ENCODE measurements around the gene ZNF275. TPM values are rescaled to one million over a fixed set of nuclear protein-coding genes. Genes with fewer than 3 reads are reported as not detected.

The ZNF275 gene
- total RNA-seq, 1 donor from 2014 or later = 8.5 TPM

DNA sequence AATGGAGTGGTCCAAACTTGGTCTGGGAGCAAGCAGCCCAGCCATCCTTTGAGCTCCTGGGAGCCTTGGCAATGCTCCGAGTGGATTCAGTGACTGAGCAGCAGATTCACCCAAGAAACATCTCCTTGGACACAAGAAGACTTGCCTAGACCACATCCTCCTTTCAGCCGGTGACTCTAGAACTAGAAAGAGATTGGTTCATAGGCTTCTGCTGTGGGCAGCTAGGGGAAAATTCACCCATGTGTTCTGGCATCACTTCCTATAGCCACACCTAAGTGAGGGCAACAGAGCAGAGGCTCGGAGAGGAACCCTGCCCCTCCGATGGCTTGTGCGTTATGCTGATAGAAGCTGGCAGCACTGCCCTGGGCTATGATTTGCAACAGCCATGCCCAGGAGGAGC is 16.0 kb downstream of the ZNF275 start:
- DNase-seq = no peak
- TF ChIP-seq, protein P1, sequence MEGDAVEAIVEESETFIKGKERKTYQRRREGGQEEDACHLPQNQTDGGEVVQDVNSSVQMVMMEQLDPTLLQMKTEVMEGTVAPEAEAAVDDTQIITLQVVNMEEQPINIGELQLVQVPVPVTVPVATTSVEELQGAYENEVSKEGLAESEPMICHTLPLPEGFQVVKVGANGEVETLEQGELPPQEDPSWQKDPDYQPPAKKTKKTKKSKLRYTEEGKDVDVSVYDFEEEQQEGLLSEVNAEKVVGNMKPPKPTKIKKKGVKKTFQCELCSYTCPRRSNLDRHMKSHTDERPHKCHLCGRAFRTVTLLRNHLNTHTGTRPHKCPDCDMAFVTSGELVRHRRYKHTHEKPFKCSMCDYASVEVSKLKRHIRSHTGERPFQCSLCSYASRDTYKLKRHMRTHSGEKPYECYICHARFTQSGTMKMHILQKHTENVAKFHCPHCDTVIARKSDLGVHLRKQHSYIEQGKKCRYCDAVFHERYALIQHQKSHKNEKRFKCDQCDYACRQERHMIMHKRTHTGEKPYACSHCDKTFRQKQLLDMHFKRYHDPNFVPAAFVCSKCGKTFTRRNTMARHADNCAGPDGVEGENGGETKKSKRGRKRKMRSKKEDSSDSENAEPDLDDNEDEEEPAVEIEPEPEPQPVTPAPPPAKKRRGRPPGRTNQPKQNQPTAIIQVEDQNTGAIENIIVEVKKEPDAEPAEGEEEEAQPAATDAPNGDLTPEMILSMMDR (IDR thresholded peaks at IDR 0.05; ENCODE audit: partially characterized antibody, unreplicated experiment) = no peak
- H3K4me1 Mint-ChIP-seq (ENCODE audit: low read depth, unreplicated experiment) = no peaks in the 10 kb centered on the region
- no peak overlapping the region for H3K27ac Mint-ChIP-seq (ENCODE audit: unreplicated experiment)
- H3K4me3 Mint-ChIP-seq (ENCODE audit: unreplicated experiment) = no peak overlapping the region
- peaks cover 6% of the 10 kb centered on the region for H3K36me3 Mint-ChIP-seq (ENCODE audit: unreplicated experiment)
- no peaks in the 10 kb centered on the region for H3K27me3 Mint-ChIP-seq (ENCODE audit: unreplicated experiment)
- peaks cover 1% of the 10 kb centered on the region for H3K9me3 Mint-ChIP-seq (ENCODE audit: unreplicated experiment)

DNA sequence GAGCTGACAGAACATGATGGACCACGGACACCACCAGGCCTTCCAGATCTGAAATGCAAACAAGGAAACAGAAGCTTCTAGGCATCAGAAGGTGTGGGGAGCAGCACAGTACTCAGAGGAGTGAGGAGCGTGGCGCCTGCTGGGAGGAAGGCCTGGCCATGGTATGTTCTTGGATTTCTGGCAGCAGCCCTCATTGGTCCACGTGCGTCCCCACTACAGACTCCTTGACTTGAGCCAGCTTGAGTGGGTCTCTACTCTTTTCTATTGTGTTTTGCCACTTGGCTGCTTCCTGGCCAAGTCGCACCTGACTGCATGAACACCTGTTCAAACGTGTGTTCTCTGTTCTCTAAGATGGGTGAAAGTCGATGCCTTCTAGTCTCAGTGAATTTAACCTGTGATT is 18.0 kb downstream of the ZNF275 start:
- H3K27me3 Mint-ChIP-seq (ENCODE audit: unreplicated experiment) = peaks cover 1% of the 10 kb centered on the region

DNA sequence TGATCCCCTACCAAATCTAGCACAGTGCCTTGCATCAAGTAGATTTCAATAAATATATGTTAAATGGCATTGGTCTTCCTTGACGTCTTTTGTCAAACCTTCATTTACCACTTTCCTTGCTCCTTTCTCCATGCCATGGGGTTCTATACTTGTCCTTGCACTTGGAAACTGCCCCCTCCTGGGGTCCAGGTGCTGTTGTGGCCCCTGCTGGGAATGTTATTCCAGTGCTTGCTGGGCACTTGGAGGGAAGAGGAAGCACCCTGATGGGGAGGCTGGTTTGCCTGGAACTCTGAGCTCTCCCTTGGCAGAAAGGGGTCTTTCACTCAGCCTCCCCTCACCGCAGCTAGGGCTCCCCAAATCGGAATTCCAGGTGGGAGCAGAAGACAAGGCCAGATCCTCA is 18.9 kb downstream of the ZNF275 start:
- Mint-ChIP-seq H3K27ac (ENCODE audit: unreplicated experiment) (no peak overlapping the region), H3K4me1 (ENCODE audit: low read depth, unreplicated experiment) (no peaks in the 10 kb centered on the region), H3K27me3 (ENCODE audit: unreplicated experiment) (peaks cover 1% of the 10 kb centered on the region), H3K4me3 (ENCODE audit: unreplicated experiment) (no peak overlapping the region), H3K36me3 (ENCODE audit: unreplicated experiment) (peaks cover 6% of the 10 kb centered on the region), H3K9me3 (ENCODE audit: unreplicated experiment) (peaks cover 6% of the 10 kb centered on the region)
- TF ChIP-seq, protein P1 (IDR thresholded peaks at IDR 0.05; ENCODE audit: partially characterized antibody, unreplicated experiment) = no peak
- DNase-seq = no peak

More for the DNA sequence above, 18.0 kb downstream of the ZNF275 start:
- peaks cover 6% of the 10 kb centered on the region for H3K36me3 Mint-ChIP-seq (ENCODE audit: unreplicated experiment)
- no peak for DNase-seq
- peaks cover 3% of the 10 kb centered on the region for H3K9me3 Mint-ChIP-seq (ENCODE audit: unreplicated experiment)
- TF ChIP-seq, protein P1 (IDR thresholded peaks at IDR 0.05; ENCODE audit: partially characterized antibody, unreplicated experiment) = no peak
- H3K4me1 Mint-ChIP-seq (ENCODE audit: low read depth, unreplicated experiment) = no peaks in the 10 kb centered on the region
- H3K4me3 Mint-ChIP-seq (ENCODE audit: unreplicated experiment) = no peak overlapping the region
- no peak overlapping the region for H3K27ac Mint-ChIP-seq (ENCODE audit: unreplicated experiment)

DNA sequence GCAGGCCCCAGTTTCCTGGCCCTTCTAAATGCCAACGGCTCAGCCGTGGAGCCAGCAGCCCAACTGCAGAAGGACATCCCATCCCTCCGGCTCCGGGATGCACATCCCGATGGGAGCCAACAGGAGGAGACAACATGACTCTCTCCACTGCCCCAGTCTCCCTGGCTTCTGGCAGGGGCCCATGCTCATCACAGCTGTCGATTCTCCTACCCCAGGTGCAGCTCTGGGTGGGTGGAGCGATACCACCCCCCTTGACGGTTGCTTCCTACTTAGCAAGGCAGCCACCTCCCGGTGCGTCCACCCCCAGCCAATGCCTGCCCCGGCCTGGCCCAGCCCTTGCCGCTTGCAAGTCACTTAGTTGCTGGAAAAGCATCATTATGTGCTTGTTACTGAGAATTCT is 19.5 kb downstream of the ZNF275 start:
- H3K4me1 Mint-ChIP-seq (ENCODE audit: low read depth, unreplicated experiment) = no peaks in the 10 kb centered on the region
- DNase-seq = no peak
- no peak overlapping the region for H3K4me3 Mint-ChIP-seq (ENCODE audit: unreplicated experiment)
- peaks cover 6% of the 10 kb centered on the region for H3K9me3 Mint-ChIP-seq (ENCODE audit: unreplicated experiment)
- H3K27me3 Mint-ChIP-seq (ENCODE audit: unreplicated experiment) = peaks cover 1% of the 10 kb centered on the region
- H3K36me3 Mint-ChIP-seq (ENCODE audit: unreplicated experiment) = peaks cover 6% of the 10 kb centered on the region
- TF ChIP-seq, protein P1 (IDR thresholded peaks at IDR 0.05; ENCODE audit: partially characterized antibody, unreplicated experiment) = no peak
- no peak overlapping the region for H3K27ac Mint-ChIP-seq (ENCODE audit: unreplicated experiment)

DNA sequence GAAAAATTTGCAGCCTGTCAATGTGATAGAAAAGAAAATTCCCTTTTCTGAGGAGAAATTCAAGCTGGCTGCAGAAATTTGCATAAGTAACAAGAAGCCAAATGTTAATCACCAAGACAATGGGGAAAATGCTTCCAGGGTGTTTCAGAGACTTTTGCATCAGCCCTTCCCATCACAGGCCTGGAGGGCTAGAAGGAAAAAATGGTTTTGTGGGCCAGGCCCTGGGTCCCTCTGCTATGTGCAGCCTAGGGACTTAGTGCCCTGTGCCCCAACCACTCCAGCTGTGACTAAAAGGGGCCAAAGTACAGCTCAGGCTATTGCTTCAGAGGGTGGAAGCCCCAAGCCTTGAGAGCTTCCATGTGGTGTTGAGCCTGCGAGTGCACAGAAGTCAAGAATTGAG is 23.9 kb downstream of the ZNF275 start:
- no peak overlapping the region for H3K27ac Mint-ChIP-seq (ENCODE audit: unreplicated experiment)
- TF ChIP-seq, protein P1 (IDR thresholded peaks at IDR 0.05; ENCODE audit: partially characterized antibody, unreplicated experiment) = no peak
- peaks cover 1% of the 10 kb centered on the region for H3K27me3 Mint-ChIP-seq (ENCODE audit: unreplicated experiment)
- no peak overlapping the region for H3K4me3 Mint-ChIP-seq (ENCODE audit: unreplicated experiment)
- peaks cover 8% of the 10 kb centered on the region for H3K9me3 Mint-ChIP-seq (ENCODE audit: unreplicated experiment)
- H3K4me1 Mint-ChIP-seq (ENCODE audit: low read depth, unreplicated experiment) = no peaks in the 10 kb centered on the region
- no peak for DNase-seq
- H3K36me3 Mint-ChIP-seq (ENCODE audit: unreplicated experiment) = no peaks in the 10 kb centered on the region
